Daoy (cell line): Measurements from ENCODE around the gene CHPT1. TPM values are rescaled to one million over a fixed set of nuclear protein-coding genes. Genes with fewer than 3 reads are reported as not detected.
A peak's percentile ranks its signal among the peaks of the same experiment; 100 is the strongest.

Experiments
- DNase-seq: peaks from one replicate; pipeline ENCODE4 v3.0.0-alpha.2; 2015; ENCODE audit warnings: low read depth
- total RNA-seq: library from RNA; depleted of rRNA; stranded (reverse); fragments of >200 nt; shearing (Covaris generic); gene quantifications from 2 replicates; pipeline ENCODE4 v1.2.3, GENCODE V29; 2014

Gene CHPT1
- total RNA-seq, 1 experiment from 2014 or later: 32.6 TPM

DNA sequence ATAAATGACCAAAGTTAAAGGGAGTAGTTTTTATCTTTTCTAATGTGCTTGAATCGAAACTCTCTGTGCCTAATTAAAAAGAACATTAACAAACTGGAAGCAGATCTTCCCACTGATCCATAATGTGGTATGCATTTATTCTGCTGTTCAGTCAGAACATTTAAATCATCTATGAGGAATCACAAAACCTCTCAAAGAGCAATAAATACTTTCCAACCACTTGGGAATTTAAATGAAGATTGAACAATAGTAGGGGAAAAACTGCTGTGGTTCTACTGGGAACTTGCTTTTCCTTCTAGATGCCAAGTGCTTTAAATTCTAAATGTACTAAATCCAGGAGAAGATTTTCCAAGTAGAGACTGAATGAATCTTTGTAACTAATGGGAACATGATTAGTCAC lies 12.3 kb upstream of the CHPT1 start:
- DNase-seq: no peak

DNA sequence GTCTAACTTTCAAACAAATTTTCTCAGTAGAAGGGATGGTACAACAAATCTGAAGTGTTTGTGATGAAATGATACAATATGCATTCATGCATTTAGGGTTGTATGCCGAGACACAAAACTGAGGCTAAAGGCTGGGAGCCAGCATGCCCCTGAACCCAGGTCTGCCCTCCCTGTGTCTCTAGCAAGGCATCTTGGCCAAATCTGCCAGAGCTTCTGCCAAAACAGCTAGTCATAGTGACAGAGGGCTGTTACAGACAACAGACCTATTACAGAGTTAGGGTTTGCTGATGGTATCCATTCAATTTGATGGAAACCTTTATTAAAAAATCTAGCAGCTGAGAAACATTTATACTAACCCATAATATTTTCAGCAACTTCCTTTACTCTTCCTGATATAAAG lies 11.3 kb upstream of the CHPT1 start:
- no peak for DNase-seq

DNA sequence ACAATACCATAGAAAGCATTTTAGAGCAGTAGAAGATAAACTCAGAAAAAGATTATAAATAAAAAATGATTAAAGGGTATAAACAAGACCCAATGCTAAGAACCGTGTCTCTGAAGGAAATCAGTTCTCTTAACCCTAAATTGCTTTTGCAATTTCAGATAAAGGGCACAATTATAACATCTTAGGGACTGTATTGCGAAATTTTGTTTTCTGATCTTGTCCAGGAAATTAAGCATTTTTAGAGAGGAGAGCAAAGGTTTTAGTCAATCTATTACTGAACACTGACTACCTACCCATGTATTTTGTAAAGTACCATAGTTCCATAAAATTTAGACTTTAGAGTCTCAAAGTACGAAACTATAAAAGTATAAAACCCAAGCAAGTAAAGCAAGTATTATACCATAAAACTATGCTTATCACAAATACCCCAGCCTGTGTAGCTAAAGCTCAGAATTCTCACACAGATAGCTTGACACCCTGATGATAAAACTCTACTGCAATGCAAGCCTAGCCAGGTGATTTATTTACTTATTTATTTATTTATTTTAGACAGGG lies 6.8 kb upstream of the CHPT1 start:
- no peak for DNase-seq

DNA sequence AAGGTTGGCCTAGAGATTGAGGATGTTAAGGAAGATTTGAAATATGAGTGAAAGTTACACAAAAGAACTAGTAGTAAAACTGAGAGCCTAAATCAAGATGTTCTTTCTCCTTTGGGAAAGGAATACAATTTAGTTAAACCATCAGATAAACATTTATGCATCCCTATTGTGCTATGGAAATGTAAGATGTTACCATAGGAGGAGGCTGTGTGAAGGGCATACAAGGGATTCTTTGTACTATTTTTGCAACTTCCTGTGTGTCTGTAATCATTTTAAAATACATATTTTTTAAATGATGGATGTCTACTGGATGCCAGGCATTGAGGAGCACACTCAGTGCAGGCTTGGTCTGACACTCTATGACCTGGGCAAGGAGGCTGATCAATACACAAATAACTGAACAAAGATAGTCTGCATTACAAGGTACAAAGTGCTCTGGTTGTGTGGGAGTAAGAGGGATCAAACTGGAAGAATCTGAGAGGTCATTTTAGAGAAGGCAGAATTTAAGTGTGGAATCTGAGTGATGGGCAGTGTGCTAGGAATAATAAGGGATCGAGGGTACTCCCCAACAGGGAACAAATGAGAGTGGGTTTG lies 5.8 kb upstream of the CHPT1 start:
- DNase-seq: no peak

DNA sequence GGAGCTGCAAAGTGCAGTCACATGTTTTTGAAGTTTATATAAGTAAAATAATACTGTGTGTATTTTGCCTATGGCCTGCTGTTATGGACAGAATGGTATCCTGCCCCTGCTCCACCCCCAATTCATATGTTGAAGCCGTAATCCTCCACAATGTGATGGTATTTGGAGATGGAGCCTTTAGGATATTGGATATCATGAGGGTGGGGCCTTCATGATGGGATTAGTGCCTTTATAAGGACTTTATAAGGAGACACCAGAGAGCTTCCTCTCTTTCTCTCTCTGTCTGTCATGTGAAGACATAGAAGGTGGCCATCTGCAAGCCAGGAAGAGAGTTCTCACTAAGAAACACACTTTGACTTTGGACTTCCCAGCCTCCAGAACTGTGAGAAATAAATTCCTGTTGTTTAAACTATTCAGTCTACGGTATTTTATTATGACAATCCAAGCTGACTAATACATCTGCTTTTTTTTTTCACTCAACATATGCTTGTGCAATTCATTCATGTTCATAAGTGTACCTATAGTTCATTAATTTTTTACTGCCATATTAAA lies 3.1 kb upstream of the CHPT1 start:
- no peak for DNase-seq

DNA sequence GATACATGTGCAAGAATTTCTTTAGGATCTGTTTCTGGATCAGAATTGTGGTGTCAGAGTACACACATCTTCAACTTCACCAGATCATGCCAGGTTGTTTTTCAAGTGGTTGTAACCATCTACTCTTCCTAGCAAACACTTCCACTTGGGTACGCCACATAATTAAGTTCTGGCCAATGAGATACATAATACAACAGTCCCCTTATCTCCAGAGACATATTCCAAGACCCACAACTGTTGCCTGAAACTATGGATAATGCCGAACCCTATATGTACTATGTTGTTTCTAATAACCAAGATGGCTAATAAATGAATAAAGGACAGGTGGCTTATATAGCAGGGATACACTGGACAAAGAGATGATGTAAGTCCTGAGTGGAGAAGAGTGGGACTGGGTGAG lies 2.5 kb upstream of the CHPT1 start:
- no peak for DNase-seq

DNA sequence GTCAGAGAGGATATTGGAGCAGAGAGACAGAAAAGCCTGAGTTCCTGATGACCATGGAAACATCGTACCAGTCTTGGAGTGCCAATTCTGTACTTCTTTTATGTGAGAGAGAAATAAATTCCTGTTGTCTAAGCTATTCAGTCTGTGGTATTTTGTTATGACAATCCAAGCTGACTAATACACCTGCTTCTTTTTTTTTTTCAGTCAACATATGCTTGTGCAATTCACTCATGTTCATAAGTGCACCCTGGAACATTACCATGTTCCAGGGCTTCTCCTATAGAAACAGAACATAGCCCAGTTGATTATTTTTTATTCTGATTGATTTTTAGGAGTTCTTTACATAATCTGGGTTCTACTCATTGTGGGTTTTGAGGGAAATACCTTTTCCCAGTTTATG lies 1.7 kb upstream of the CHPT1 start:
- DNase-seq: no peak

DNA sequence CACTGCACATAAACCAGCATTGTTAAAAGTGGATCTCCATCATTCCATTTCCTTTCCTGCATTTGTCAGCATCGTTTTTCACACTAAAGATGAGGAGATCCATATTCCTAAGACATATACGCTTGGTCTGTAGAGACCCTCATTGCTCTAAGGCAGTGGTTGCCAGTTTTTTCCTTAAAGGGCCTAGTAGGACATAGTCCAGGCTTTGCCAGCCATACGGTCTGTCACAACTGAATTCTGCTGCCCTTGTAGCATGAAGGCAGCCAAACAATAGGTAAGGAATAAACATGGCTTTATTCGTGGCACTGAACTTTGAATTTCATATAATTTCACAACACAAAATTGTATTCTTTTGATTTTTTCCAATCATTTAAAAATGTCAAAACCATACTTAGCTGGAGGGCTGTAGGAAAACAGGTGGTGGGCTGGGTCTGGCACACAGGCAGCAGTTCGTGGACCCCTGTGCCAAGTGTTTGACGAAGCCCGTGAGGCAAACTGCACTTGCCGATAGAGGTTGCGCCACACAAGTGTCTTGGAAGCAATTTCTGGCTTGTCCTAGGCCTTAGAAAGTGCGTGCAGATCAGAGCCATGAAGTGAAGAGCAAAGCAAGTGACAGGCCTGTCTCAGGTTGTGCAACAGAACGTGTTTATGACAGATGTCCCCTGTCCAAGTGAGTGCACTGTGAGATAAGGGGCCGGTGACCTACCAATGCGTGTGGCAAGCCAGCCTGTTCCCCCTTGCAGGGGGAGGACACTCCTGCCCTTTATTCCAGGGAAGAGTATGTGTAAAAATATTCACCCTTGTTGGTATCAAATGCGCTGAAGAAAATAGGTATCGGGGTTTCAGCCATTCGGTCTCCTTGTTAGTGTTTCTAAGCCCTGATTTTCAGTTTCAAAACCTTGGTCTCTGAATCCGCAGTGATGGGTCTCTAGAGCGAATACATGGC lies 916 bp upstream of the CHPT1 start:
- no peak for DNase-seq

DNA sequence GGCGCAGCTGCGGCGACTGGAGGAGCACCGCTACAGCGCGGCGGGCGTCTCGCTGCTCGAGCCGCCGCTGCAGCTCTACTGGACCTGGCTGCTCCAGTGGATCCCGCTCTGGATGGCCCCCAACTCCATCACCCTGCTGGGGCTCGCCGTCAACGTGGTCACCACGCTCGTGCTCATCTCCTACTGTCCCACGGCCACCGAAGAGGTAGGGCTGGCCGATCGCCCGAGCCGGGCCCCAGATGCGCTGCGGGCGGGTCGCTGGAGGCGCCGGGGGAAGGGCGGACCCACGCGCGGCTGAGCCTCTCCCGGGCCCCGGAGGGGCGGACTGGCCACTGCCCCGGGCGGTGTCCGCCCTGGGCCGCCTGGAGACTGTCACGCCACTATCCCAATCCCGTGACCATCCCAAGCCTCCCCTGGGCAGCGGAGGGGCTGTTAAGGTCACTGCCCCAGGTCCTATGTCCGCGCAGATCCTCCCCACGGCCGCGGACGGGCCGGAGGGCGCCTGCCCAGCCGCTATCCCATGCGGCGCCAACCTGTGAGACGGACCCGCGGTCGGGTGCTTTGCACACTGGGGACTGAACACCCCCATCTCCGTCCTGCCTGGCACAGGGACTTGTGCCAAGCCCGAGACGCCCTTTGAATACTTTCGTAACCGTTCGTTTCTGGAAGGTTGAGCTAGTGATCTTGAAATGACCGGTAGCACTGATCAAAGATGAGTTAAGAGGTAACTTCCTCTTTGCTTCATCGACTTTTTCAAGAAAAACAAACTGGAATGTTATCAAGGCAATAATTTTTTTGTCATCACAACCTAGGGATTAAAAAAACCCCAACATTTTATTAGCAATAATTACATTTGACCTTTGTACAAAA lies 725 bp downstream of the CHPT1 start:
- DNase-seq: peak; percentile 28

DNA sequence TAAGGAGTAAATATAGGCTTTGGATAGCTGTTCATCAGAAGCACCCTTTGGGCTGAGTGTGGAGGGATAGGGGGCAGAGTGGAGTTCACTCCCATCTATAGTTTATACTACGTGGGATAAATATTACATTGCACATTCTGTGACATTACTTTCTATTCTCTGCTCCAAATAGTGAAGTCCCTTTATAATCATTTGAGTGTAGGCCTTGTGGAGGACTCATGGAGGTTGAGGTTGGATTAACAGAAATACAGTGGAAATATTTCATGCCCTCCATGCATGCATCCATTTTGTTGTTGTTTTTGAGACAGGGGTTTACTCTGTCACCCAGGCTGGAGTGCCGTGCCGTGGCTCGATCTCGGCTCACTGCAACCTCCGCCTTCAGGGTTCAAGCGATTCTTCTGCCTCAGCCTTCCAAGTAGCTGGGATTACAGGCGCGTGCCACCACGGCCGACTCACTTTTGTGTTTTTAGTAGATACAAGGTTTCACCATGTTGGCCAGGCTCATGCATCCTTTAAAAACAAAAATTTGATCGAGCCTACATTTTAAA lies 1.4 kb downstream of the CHPT1 start:
- DNase-seq: no peak

DNA sequence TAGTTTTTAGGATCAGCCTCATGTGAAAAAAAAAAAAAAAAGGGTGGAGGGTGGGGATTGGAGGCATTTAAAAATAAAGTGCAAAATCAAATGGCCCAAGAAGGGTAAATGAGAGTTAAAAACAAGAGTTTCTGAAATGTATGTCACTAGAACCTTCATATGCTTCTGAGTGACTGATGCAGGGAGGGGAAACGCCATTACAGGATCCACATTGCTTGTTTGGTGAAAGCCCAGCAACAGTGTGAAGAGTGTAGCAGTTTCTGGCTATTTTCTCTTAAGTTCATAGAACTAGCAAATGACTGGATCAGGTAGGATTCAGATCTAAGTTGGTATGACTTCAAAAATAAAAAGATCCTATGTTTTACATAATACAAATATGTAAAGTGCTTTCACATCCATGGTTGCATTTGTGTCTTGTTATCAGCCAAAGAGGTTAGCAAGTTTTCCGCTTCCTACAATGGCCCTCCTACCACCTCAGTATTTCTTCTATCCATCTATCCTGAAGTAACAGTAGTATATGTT lies 2.9 kb downstream of the CHPT1 start:
- no peak for DNase-seq

DNA sequence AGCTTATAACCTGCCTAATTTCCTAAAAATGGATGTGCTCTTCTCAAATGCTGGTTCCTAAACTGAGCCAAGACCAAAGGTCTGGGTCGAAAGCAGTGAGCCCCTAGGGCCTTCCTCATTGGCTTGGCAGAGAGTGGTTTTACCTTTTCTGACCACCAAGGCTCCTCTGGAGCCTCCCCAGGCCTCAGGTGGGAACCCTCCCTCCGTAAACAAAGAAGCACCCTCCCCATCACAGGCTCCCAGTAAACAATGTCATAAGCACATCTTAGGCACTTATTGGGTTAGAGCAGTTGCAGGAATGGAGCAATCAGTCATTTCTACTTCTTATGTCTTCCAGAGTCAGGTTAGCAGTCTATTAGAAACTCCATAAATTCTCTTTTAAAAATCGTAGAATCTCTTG lies 6.0 kb downstream of the CHPT1 start:
- DNase-seq: no peak

DNA sequence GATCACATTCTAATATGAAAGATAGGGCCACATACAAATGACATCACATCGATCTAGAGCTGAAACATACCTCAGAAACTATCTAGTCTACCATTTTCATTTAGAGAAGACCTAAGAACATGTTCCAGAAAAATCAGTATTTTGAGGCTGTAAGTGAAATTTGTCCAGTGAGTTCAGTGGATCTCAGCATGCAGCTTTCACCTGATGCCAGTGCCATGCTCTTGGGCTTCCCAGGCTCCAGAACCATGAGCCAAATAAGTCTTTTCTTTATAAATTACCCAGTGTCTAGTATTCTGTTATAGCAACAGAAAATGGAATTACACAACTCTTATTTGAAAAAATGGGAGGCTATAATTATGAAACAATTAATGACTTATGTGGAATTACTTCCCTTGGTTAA lies 9.0 kb downstream of the CHPT1 start:
- DNase-seq: no peak

DNA sequence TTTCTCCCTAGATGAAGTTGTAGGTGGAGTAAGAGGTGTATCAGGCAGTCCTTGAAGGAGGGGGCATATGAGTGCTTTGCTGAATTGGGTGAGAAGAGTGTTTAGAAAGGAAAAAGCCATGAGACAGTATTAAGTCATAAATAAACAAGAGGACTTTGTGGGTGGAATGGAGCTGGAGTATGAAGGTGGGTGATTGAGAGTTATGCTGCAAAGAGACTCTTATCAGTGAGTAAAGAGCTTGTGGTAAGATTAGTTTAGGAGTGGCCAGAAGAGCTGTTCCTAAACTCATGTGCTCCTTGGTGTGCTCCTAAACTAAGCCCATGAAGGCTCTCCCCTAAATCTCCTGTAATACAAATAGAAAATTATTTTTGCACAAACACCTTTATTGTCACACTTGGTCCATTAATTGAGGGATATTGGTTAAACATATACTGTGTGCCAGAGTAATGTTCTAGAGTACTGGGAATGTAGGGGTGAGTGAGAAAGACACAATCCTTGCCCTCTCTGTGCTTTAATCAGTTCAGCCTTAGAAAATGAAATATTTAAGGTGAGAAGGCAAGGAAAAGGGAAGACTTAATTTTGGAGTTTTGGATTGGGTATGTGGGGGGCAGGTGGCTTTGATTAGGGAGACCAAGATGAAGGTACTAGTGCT lies 9.8 kb downstream of the CHPT1 start:
- DNase-seq: peak; percentile 25

DNA sequence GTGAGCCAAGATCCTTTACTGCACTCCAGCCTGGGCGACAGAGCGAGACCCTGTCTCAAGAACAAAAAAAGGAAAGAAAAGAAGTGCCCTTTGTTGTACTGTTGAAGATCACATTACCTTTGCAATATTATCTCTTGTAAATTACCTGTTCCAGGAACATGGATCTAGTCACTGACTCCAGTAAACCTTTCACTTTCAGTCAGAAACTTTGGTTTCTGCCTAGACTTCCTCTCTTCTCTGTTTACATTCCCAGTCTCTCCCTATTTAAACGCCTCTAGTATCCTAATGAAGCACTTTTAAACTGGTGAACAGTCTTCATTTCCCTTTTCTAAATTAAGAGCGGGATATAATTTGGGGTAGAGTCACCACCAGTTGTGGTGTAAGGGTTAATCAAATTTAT lies 12.8 kb downstream of the CHPT1 start:
- no peak for DNase-seq

DNA sequence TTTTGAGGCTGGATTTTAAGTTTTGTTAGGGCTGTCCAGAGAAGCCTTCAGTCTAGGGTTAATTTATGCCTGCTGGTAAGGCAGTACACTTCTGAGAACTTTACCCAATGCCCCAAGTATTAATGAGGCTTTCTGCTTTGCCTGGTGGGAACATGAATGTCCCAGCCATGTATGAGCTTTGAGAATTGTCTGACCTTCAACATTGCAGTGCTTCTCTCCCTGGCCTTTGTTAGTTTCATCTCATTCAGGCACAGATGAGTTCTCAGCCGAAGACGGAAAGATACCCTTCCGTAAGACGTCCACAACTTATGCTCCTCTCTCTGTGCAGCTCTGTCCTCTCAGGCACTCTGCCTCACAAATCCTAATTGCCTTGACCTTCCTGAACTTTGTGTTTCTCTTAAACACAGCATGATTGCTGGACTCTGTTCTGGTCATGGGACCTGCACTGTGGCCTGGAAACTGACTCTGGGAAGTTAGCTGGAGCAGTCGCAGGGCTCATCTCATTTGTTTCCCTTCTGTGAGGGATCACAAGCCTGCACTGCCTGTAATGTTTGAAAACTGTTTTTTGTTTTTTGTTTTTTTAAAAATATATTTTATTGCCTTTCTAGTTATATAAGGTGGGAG lies 15.7 kb downstream of the CHPT1 start:
- no peak for DNase-seq

DNA sequence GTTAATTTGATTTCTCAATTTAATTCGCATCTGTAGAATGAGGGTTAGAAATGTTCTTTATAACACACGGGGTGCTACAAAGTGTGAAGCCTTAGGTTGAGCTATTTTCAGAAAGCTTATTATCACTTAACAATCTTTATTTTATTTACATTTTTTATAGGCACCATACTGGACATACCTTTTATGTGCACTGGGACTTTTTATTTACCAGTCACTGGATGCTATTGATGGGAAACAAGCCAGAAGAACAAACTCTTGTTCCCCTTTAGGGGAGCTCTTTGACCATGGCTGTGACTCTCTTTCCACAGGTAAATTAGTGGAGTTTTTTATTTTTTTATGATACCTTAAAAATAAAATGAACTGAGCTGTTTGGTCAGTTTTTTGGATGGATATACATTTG lies 16.5 kb downstream of the CHPT1 start:
- DNase-seq: no peak

DNA sequence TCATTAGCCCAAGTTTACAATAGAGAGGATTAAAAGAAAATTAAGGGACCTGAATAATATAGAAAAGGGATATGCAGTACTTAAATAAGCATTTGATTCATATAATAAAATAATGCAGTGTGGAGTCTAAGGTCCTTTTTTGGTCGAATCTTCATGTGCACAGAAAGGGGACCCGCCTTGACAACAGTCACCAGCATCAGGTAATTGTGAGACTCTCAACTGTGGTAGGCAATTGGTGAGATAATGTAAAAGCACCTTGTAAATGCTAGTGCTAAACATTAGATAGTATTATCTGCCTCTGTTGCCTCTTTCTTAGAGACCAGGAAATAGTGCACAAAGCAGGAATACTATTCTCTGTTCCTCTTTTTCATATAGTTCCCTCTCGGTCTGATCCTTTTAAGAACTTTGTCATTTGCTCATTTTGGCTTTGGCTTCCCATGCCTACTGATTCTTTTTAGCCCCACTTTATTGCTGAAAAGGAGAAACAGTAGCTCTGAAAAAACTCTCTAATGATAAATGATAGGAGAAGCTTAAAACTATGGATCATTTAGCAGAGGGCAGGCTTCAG lies 17.5 kb downstream of the CHPT1 start:
- no peak for DNase-seq

DNA sequence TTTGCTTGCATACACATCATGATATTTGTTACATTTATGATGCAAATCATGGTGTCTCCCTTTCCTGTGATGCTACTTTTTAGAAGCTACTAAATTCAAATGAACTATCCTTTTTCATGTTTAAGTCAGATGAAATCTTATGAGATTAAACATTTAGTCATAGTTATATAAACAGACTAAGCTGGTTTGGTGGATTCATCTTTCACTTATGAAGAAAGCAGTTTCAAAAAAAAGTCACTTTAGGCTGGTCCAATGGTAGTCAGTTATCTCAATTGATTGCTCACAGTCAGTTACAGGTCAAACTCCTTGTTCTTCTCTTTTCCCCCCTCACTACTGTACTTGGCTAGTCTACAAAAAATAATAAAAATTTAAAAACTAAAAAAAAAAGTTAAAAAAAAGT lies 22.1 kb downstream of the CHPT1 start:
- no peak for DNase-seq

DNA sequence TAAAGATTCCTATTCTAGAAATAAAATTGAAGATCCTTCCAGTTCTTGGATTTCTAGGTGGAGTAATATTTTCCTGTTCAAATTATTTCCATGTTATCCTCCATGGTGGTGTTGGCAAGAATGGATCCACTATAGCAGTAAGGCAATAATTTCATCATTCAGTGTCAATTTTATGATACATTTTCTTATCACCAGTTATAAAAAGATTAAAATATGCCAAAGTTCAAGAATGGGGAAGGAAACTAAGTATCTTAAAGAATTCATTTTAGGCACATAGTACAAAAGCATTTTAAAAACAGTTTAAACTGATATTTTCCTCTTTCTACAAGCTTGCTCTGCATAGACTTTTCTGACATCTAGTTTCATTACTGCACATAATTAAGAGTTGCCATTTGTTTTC lies 22.7 kb downstream of the CHPT1 start:
- DNase-seq: no peak
